Astrocyte (in vitro differentiated cells and primary cell): Measurements from ENCODE around the gene PDGFRA.
"Not testable (repeated sequence)": the region's sequence is repeated elsewhere in the genome, so short reads cannot be mapped to it uniquely, and the experiment has no call there.

Source experiments
- EZH2 ChIP-seq: IDR thresholded peaks from 2 replicates; pipeline ENCODE4 v1.6.1; 2012; ENCODE audit warnings: mild to moderate bottlenecking, low read length, inconsistent platforms; ENCODE audit not compliant: insufficient read depth
- TF ChIP-seq, protein P1 (sequence below): IDR thresholded peaks from 2 replicates; pipeline ENCODE4 v1.5.1; 2011; ENCODE audit warnings: low read depth, mild to moderate bottlenecking, inconsistent platforms, low read length, moderate library complexity; ENCODE audit not compliant: insufficient read depth

- TF ChIP-seq, protein P1, sequence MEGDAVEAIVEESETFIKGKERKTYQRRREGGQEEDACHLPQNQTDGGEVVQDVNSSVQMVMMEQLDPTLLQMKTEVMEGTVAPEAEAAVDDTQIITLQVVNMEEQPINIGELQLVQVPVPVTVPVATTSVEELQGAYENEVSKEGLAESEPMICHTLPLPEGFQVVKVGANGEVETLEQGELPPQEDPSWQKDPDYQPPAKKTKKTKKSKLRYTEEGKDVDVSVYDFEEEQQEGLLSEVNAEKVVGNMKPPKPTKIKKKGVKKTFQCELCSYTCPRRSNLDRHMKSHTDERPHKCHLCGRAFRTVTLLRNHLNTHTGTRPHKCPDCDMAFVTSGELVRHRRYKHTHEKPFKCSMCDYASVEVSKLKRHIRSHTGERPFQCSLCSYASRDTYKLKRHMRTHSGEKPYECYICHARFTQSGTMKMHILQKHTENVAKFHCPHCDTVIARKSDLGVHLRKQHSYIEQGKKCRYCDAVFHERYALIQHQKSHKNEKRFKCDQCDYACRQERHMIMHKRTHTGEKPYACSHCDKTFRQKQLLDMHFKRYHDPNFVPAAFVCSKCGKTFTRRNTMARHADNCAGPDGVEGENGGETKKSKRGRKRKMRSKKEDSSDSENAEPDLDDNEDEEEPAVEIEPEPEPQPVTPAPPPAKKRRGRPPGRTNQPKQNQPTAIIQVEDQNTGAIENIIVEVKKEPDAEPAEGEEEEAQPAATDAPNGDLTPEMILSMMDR = not testable (repeated sequence)
- not testable (repeated sequence) for TF ChIP-seq EZH2
Observed at GRCh38 chr4:54342067-54342466, 113.0 kb downstream of the PDGFRA start.
